ENCODE data around the gene SMC1B. TPM values are rescaled to one million over a fixed set of nuclear protein-coding genes. Genes with fewer than 3 reads are reported as not detected.
"Not testable (repeated sequence)": the region's sequence is repeated elsewhere in the genome, so short reads cannot be mapped to it uniquely, and the experiment has no call there.

Gene SMC1B
- total and polyA plus RNA-seq, 10 donors, result 0.06 to 0.12 (median 0.10) TPM; not detected in 7

DNA sequence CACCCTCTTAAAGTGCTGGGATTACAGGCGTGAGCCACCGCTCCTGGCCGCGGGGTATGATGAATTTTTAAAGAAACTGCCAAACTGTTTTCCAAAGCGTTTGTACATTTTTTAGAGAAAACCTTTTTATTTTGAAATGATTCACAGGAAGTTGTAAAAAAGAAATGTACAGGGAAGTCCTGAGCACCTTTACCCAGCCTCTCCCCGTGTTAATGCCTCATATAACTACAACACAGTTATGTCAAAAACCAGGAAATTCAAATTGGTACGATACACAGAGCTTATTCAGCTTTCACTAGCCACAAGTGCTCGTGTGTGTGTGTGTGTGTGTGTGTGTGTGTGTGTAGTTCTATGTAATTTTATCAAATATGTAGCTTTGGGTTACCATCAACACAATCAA is 110.6 kb downstream of the SMC1B start:
- H3K27ac ChIP-seq, result no peak overlapping the region
- H3K9me3 ChIP-seq, result no peaks in the 10 kb centered on the region
- WGBS, 5 donors, result 61 to 72% (median 67%) methylated on average over 8 of the region's 8 CpGs
- no peaks in the 10 kb centered on the region for H3K36me3 ChIP-seq
- no peak overlapping the region for H3K4me3 ChIP-seq
- H3K4me1 ChIP-seq, result peaks cover 0 to 3% (median 0%) of the 10 kb centered on the region in 6 donors
- no peak for DNase-seq
- no peaks in the 10 kb centered on the region for H3K27me3 ChIP-seq (replicated peaks in 1 of 7)
- intact Hi-C loops (cut with DNase I; ENCODE audit: low total_unique reads), result no loop called here
- TF ChIP-seq, protein P1, sequence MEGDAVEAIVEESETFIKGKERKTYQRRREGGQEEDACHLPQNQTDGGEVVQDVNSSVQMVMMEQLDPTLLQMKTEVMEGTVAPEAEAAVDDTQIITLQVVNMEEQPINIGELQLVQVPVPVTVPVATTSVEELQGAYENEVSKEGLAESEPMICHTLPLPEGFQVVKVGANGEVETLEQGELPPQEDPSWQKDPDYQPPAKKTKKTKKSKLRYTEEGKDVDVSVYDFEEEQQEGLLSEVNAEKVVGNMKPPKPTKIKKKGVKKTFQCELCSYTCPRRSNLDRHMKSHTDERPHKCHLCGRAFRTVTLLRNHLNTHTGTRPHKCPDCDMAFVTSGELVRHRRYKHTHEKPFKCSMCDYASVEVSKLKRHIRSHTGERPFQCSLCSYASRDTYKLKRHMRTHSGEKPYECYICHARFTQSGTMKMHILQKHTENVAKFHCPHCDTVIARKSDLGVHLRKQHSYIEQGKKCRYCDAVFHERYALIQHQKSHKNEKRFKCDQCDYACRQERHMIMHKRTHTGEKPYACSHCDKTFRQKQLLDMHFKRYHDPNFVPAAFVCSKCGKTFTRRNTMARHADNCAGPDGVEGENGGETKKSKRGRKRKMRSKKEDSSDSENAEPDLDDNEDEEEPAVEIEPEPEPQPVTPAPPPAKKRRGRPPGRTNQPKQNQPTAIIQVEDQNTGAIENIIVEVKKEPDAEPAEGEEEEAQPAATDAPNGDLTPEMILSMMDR (IDR thresholded peaks at IDR 0.05 in 8 of 11, conservative IDR thresholded peaks at IDR 0.05 in 3 of 11), result no peak
- TF ChIP-seq POLR2A (IDR thresholded peaks at IDR 0.05) (no peak), POLR2AphosphoS5 (IDR thresholded peaks at IDR 0.05) (no peak)

DNA sequence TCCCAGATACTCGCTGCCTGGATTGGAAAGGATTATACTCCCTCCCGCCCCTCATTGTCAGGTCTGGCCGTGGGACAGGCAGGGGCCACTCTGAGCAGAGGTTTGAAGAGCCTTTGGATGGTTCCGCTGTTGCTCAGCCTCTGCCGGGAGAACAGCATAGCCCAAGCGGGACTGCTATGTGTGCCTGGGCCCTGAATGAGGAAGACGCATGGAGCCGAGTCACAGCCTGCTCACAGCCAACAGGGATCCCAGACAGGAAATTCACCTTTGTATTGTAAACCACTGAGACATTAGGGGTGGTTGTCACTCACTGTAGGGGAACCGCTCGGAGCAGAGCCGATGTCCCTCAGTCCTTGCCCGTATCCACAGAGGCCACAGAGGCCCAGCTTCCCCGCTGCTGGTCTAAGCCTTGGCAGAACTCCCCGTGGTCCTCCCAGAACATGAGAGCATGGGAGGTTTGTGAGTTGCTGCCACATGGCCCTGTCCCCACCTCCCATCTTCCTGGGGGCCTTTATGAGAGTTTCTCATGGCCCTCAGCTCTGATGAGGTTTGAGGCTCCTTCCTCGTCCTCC is 114.4 kb downstream of the SMC1B start:
- H3K36me3 ChIP-seq, result no peaks in the 10 kb centered on the region
- no peaks in the 10 kb centered on the region for H3K9me3 ChIP-seq
- no peak for DNase-seq
- H3K27me3 ChIP-seq (replicated peaks in 1 of 7), result no peaks in the 10 kb centered on the region
- intact Hi-C loops (cut with DNase I; ENCODE audit: low total_unique reads), result no loop called here
- 74 to 88% (median 77%) methylated on average over 12 to 15 of the region's 15 CpGs for WGBS, 5 donors
- H3K4me1 ChIP-seq, result peaks cover 0 to 17% (median 12%) of the 10 kb centered on the region in 6 donors
- no peak for TF ChIP-seq POLR2A (IDR thresholded peaks at IDR 0.05)
- no peak for TF ChIP-seq POLR2AphosphoS5 (IDR thresholded peaks at IDR 0.05)
- TF ChIP-seq, protein P1 (IDR thresholded peaks at IDR 0.05 in 8 of 11, conservative IDR thresholded peaks at IDR 0.05 in 3 of 11), result no peak
- H3K27ac ChIP-seq, result no peak overlapping the region
- no peak overlapping the region for H3K4me3 ChIP-seq

DNA sequence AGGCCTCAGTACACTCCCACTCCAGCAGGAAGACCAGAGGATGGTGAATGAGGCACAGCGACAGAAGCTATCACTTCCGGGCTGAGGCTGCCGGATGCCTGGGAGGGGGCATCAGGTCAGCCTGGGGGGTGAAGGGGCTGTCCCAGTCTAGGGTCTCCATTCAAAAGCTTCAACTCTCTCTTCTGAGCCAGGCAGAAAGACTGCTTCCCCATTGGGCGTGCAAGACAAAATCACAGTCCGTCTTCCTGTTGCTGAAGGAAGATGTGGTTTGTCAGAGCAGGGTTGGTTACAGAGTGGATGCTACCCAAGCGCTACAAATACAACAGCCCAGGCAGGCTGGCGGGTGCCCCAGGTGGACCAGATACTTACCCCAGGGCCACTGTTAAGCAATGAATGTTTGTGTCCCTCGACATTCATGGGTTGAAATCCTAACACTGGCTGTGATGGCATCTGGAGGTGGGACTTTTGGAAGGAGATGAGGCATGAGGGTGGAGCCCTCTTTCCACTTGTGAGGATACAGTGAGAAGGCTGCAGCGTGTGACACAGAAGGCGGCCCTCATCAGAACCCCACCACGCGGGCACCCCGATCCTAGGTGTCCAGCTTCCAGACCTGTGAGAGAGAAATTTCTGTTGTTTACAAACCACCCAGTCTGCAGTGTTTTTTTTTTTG is 116.6 kb downstream of the SMC1B start:
- TF ChIP-seq POLR2AphosphoS5 (IDR thresholded peaks at IDR 0.05), result peak in 2 of 3 donors; percentile 33 to 62
- TF ChIP-seq POLR2A (IDR thresholded peaks at IDR 0.05), result no peak
- DNase-seq, result no peak
- peak overlapping the region; percentile 41 to 84 (median 63) for H3K27ac ChIP-seq
- peaks cover 0 to 4% (median 0%) of the 10 kb centered on the region in 7 donors for H3K27me3 ChIP-seq (replicated peaks in 1 of 7)
- 44 to 49% (median 46%) methylated on average over 11 to 13 of the region's 13 CpGs for WGBS, 5 donors
- no peaks in the 10 kb centered on the region for H3K9me3 ChIP-seq
- H3K36me3 ChIP-seq, result no peaks in the 10 kb centered on the region
- intact Hi-C loops (cut with DNase I; ENCODE audit: low total_unique reads), result no loop called here
- no peak overlapping the region for H3K4me3 ChIP-seq
- H3K4me1 ChIP-seq, result peaks cover 0 to 35% (median 17%) of the 10 kb centered on the region in 6 donors

DNA sequence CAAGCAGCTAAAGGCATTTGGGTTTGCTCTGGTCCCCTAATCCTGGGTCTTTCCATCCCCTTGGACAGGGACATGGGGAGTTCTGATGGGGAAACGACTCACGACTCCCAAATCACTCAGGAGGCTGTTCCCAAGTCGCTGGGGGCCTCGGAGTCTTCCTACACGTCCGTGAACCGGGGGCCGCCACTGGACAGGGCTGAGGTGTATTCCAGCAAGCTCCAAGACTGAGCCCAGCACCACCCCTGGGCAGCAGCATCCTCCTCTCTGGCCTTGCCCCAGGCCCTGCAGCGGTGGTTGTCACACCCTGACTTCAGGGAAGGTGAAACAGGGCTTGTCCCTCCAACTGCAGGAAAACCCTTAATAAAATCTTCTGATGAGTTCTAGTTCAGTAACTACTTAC is 117.9 kb downstream of the SMC1B start:
- Histone ChIP-seq H3K4me1 (peaks cover 0 to 42% (median 17%) of the 10 kb centered on the region in 6 donors), H3K27ac (peak overlapping the region in 2 of 8 donors; percentile 70 to 84), H3K4me3 (no peak overlapping the region), H3K27me3 (replicated peaks in 1 of 7) (peaks cover 0 to 4% (median 0%) of the 10 kb centered on the region in 7 donors), H3K36me3 (no peaks in the 10 kb centered on the region), H3K9me3 (no peaks in the 10 kb centered on the region)
- WGBS, 5 donors, result 86 to 92% (median 89%) methylated on average over 8 to 9 of the region's 9 CpGs
- DNase-seq, result no peak
- intact Hi-C loops (cut with DNase I; ENCODE audit: low total_unique reads), result no loop called here
- TF ChIP-seq, protein P1 (IDR thresholded peaks at IDR 0.05 in 8 of 11, conservative IDR thresholded peaks at IDR 0.05 in 3 of 11), result no peak
- TF ChIP-seq POLR2A (IDR thresholded peaks at IDR 0.05), result no peak
- TF ChIP-seq POLR2AphosphoS5 (IDR thresholded peaks at IDR 0.05), result no peak

DNA sequence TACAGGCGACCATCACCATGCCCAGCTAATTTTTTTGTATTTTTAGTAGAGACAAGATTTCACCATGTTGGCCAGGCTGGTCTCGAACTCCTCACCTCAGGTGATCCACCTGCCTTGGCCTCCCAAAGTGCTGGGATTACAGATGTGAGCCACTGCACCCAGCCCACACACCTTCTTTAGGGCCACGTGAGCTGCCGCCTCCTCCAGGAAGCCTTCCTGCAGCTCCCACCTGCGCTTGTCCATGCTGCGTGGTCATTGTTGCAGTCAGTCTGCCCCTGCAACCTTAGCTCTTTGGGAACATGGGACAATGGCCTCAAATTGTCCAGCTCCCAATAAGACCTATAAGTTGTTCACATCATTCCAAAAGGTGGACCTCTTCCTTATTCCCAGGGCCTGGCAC is 118.4 kb downstream of the SMC1B start:
- H3K27ac ChIP-seq; H3K9me3 ChIP-seq; H3K27me3 ChIP-seq (replicated peaks in 1 of 7); H3K36me3 ChIP-seq; DNase-seq; intact Hi-C loops (cut with DNase I; ENCODE audit: low total_unique reads); H3K4me3 ChIP-seq: not testable (repeated sequence)
- H3K4me1 ChIP-seq, result peaks cover 0 to 47% (median 17%) of the 10 kb centered on the region in 6 donors
- WGBS, 5 donors, result 92 to 96% (median 93%) methylated on average over 6 of the region's 6 CpGs

Measured in spleen (tissue), 11 donors.